Endothelial cell of umbilical vein (primary cell): Measurements from ENCODE around the gene ZNF879. TPM values are rescaled to one million over a fixed set of nuclear protein-coding genes. Genes with fewer than 3 reads are reported as not detected.

ENCODE experiments used
- BruUV-seq: library from RNA; stranded (reverse); fragments of 400-500 nt; replicated peaks from 2 replicates; lab custom pipeline; 2021; lab: Mats Ljungman, UMichigan
- CTCF ChIA-PET: fragments of 300-600, 350-600 bp; sonication (Branson Sonifier 250); formaldehyde crosslinking; loops from one replicate; lab custom pipeline; 2021; ENCODE audit warnings: antibody characterized with exemption, inconsistent platforms; lab: Charles Lee
- POLR2A ChIA-PET: fragments of 300-600, 350-600 bp; sonication (Branson Sonifier 250); formaldehyde crosslinking; loops from one replicate; lab custom pipeline; 2021; ENCODE audit warnings: antibody characterized with exemption, inconsistent platforms; lab: Charles Lee
- DNase-seq: peaks from one replicate; pipeline ENCODE4 v3.0.0-alpha.2; 2011; ENCODE audit warnings: low read depth, low spot score
- FAIRE-seq: peaks from 2 replicates; lab custom pipeline; 2011; peaks lifted over from hg19 to GRCh38; lab: Jason Lieb, UNC
- H2AFZ ChIP-seq: 2 replicates; pipeline ENCODE4 v1.6.0; 2012; ENCODE audit warnings: low read depth, low read length, control low read depth, inconsistent platforms
- H3K27ac ChIP-seq: 2 replicates; pipeline ENCODE4 v1.5.1; 2011; ENCODE audit warnings: low read depth, mild to moderate bottlenecking, control low read depth, low read length, moderate library complexity; ENCODE audit not compliant: insufficient read depth
- H3K27me3 ChIP-seq, 2 experiments: 2 replicates each; pipeline versions ENCODE4 v1.6.0 to v1.6.1; 2011; ENCODE audit warnings: low read length in 2 of 2, mixed read lengths in 1 of 2; ENCODE audit not compliant: control insufficient read depth in 2 of 2, insufficient read depth in 2 of 2
- H3K36me3 ChIP-seq, 2 experiments: 2 replicates in 1 of 2; 3 replicates in 1 of 2; pipeline ENCODE4 v1.5.1; 2011; ENCODE audit warnings: low read length in 2 of 2, mild to moderate bottlenecking in 1 of 2, moderate library complexity in 1 of 2; ENCODE audit not compliant: control insufficient read depth in 2 of 2, insufficient read depth in 2 of 2; ENCODE audit errors: extremely low read depth in 1 of 2
- H3K4me1 ChIP-seq: 3 replicates; pipeline ENCODE4 v1.5.1; 2011; ENCODE audit warnings: mild to moderate bottlenecking, low read length; ENCODE audit not compliant: control insufficient read depth, insufficient read depth; ENCODE audit errors: extremely low read depth
- H3K4me2 ChIP-seq: 2 replicates; pipeline ENCODE4 v1.6.1; 2011; ENCODE audit warnings: low read length, control low read depth, mixed read lengths; ENCODE audit not compliant: insufficient read depth
- H3K4me3 ChIP-seq, 3 experiments: fragments of 200-600 bp in 1 of 3; sonication (generic), shearing (Covaris generic) in 1 of 3; replicated peaks in 1 of 3; 2 replicates each; pipeline ENCODE4 v1.5.1; 2011 to 2016; ENCODE audit warnings: control low read depth in 3 of 3, low read length in 3 of 3, mild to moderate bottlenecking in 2 of 3, inconsistent platforms in 1 of 3, low read depth in 1 of 3, moderate library complexity in 1 of 3; ENCODE audit not compliant: insufficient read depth in 1 of 3
- H3K79me2 ChIP-seq: 2 replicates; pipeline ENCODE4 v1.6.0; 2012; ENCODE audit warnings: low read length, inconsistent platforms; ENCODE audit not compliant: control insufficient read depth, insufficient read depth
- H3K9ac ChIP-seq: replicated peaks from 2 replicates; pipeline ENCODE3; 2011; ENCODE audit warnings: low read length, control low read depth; ENCODE audit not compliant: insufficient read depth; ENCODE audit errors: extremely low read depth
- H3K9me1 ChIP-seq: replicated peaks from 3 replicates; pipeline ENCODE4 v1.6.0; 2011; ENCODE audit warnings: mild to moderate bottlenecking, low read length; ENCODE audit not compliant: control insufficient read depth, insufficient read depth; ENCODE audit errors: extremely low read depth
- H3K9me3 ChIP-seq: replicated peaks from 2 replicates; pipeline ENCODE4 v1.5.1; 2012; ENCODE audit warnings: low read length, inconsistent platforms; ENCODE audit not compliant: control insufficient read depth, insufficient read depth
- H4K20me1 ChIP-seq: replicated peaks from 2 replicates; pipeline ENCODE3; 2011; ENCODE audit warnings: mild to moderate bottlenecking, low read length; ENCODE audit not compliant: control insufficient read depth, insufficient read depth; ENCODE audit errors: extremely low read depth
- CTCF ChIP-seq, 2 donors: IDR thresholded peaks; 1 replicate in 1 of 2; 2 replicates in 1 of 2; pipeline ENCODE4 v1.5.1; 2011; ENCODE audit warnings: low read length in 2 of 2, mild to moderate bottlenecking in 2 of 2, moderate library complexity in 2 of 2, control low read depth in 1 of 2, inconsistent platforms in 1 of 2, low read depth in 1 of 2; ENCODE audit not compliant: insufficient read depth in 1 of 2; ENCODE audit errors: extremely low read depth in 1 of 2
- FOS ChIP-seq: IDR thresholded peaks from 2 replicates; pipeline ENCODE4 v1.6.1; 2011; ENCODE audit warnings: mild to moderate bottlenecking, low read length, moderate library complexity, borderline replicate concordance; ENCODE audit not compliant: insufficient read depth
- GATA2 ChIP-seq: IDR thresholded peaks from 2 replicates; pipeline ENCODE4 v1.7.0; 2011; ENCODE audit warnings: low read depth, mild to moderate bottlenecking, moderate library complexity, mixed read lengths, low read length; ENCODE audit not compliant: insufficient read length, insufficient read depth
- JUN ChIP-seq: IDR thresholded peaks from 2 replicates; pipeline ENCODE4 v1.6.1; 2011; ENCODE audit warnings: borderline replicate concordance, low read depth; ENCODE audit not compliant: insufficient read length, insufficient read depth
- MAX ChIP-seq: IDR thresholded peaks from 2 replicates; pipeline ENCODE4 v1.6.1; 2011; ENCODE audit not compliant: insufficient read depth, insufficient read length
- MYC ChIP-seq: IDR thresholded peaks from one replicate; pipeline ENCODE4 v1.6.1; 2011; ENCODE audit warnings: mild to moderate bottlenecking, low read depth, low read length
- POLR2AphosphoS5 ChIP-seq: IDR thresholded peaks from 2 replicates; pipeline ENCODE4 v1.6.1; 2012; ENCODE audit warnings: low read depth, mild to moderate bottlenecking, control low read depth, low read length, moderate library complexity; ENCODE audit not compliant: insufficient read depth
- dilution Hi-C: fragments of 300-500 bp; cut with MboI; formaldehyde crosslinking; loops from one replicate; pipeline ENCODE4 v1.15.0; 2019; ENCODE audit warnings: low sequenced_read_pairs; ENCODE audit not compliant: extremely low pct_ligation_motif_present
- intact Hi-C: fragments of 100-400 bp; cut with micrococcal nuclease; formaldehyde crosslinking; loops from one replicate; pipeline ENCODE4 v1.10.0; 2022
- polyA plus RNA-seq, 4 experiments: library from polyadenylated mRNA; depleted of rRNA in 3 of 4; stranded (reverse) in 3 of 4; unstranded in 1 of 4; fragments of >200 nt; gene quantifications; 2 replicates each; pipeline versions ENCODE4 v1.2.1 to v1.2.3, GENCODE V29; 2011 to 2012; ENCODE audit warnings: missing spikeins in 1 of 4
- total RNA-seq: library from RNA; stranded (reverse); gene quantifications from 2 replicates; pipeline ENCODE4 v1.2.3, GENCODE V29; 2021

ZNF879 gene
- total and polyA plus RNA-seq, 2 donors (not counting 3 experiments of a cell fraction or from before 2014, with no cell fraction given): 2.4 to 2.7 TPM

- Histone ChIP-seq H4K20me1 (no peaks in the 10 kb centered on the region), H3K4me2 (no peak overlapping the region), H3K4me3 (no peak overlapping the region), H3K9me3 (no peaks in the 10 kb centered on the region), H3K9me1 (no peaks in the 10 kb centered on the region), H3K9ac (no peak overlapping the region), H3K27ac (no peak overlapping the region), H3K4me1 (no peaks in the 10 kb centered on the region), H2AFZ (no peak overlapping the region), H3K27me3 (no peaks in the 10 kb centered on the region), H3K36me3 (no peaks in the 10 kb centered on the region), H3K79me2 (no peaks in the 10 kb centered on the region)
- dilution Hi-C loops (no loop called here), intact Hi-C loops (no loop called here)
- BruUV-seq: no TSS peak
- no peak for TF ChIP-seq MAX
- ChIA-PET POLR2A (no interaction called here), CTCF (interaction anchor here (1.0 kb wide), 1 partner anchor 8 kb away, joined by 5 read pairs; the partner anchor contains the start of gene ZNF354C)
- FAIRE-seq (no peak), DNase-seq (no peak)
Observed at GRCh38 chr5:179051784-179052183, 28.2 kb downstream of the ZNF879 start.

GRCh38 chr5:179054036-179054785 is 30.6 kb downstream of the ZNF879 start:
- Histone ChIP-seq H3K79me2 (no peaks in the 10 kb centered on the region), H3K36me3 (no peaks in the 10 kb centered on the region), H2AFZ (no peak overlapping the region), H3K4me1 (no peaks in the 10 kb centered on the region), H3K9me3 (no peaks in the 10 kb centered on the region), H3K27ac (no peak overlapping the region), H3K27me3 (no peaks in the 10 kb centered on the region), H3K4me2 (no peak overlapping the region), H3K9ac (no peak overlapping the region), H4K20me1 (no peaks in the 10 kb centered on the region), H3K9me1 (no peaks in the 10 kb centered on the region), H3K4me3 (no peak overlapping the region)
- dilution Hi-C loops: no loop called here
- ChIA-PET CTCF (no interaction called here), POLR2A (no interaction called here)
- no peak for TF ChIP-seq FOS
- TF ChIP-seq MYC: no peak
- no peak for TF ChIP-seq MAX
- TF ChIP-seq CTCF (IDR thresholded peaks at IDR 0.05; ENCODE audit: extremely low read depth in 1 of 2, insufficient read depth in 1 of 2, low read depth in 1 of 2, low read length in 2 of 2): no peak
- TF ChIP-seq JUN: no peak
- TF ChIP-seq GATA2: no peak
- no peak for TF ChIP-seq POLR2AphosphoS5
- no TSS peak for BruUV-seq
- intact Hi-C loops: no loop called here
- DNase-seq (no peak), FAIRE-seq (no peak)
